Vagina (tissue), 2 donors: ENCODE data around the gene PACRG.

Experiments
- CTCF ChIP-seq, 3 experiments: fragments of 450-650 bp in 2 of 3; fragments of 200-600 bp in 1 of 3; sonication (generic) in 1 of 3; IDR thresholded peaks; one replicate each; pipeline ENCODE4 v1.5.1; 2017 to 2019; ENCODE audit warnings: antibody characterized with exemption in 3 of 3, mild to moderate bottlenecking in 2 of 3, moderate library complexity in 2 of 3
- POLR2A ChIP-seq, 2 donors: fragments of 450-650 bp; IDR thresholded peaks; one replicate each; pipeline ENCODE4 v1.6.1; 2017; ENCODE audit warnings: antibody characterized with exemption in 2 of 2, mild to moderate bottlenecking in 2 of 2, moderate library complexity in 2 of 2

- TF ChIP-seq CTCF (IDR thresholded peaks at IDR 0.05) (no peak), POLR2A (IDR thresholded peaks at IDR 0.05) (no peak)
Observed at GRCh38 chr6:163066200-163066599, 338.4 kb downstream of the PACRG start.
